ENCODE data around the gene TMEM150B.

- TF ChIP-seq, protein P1, sequence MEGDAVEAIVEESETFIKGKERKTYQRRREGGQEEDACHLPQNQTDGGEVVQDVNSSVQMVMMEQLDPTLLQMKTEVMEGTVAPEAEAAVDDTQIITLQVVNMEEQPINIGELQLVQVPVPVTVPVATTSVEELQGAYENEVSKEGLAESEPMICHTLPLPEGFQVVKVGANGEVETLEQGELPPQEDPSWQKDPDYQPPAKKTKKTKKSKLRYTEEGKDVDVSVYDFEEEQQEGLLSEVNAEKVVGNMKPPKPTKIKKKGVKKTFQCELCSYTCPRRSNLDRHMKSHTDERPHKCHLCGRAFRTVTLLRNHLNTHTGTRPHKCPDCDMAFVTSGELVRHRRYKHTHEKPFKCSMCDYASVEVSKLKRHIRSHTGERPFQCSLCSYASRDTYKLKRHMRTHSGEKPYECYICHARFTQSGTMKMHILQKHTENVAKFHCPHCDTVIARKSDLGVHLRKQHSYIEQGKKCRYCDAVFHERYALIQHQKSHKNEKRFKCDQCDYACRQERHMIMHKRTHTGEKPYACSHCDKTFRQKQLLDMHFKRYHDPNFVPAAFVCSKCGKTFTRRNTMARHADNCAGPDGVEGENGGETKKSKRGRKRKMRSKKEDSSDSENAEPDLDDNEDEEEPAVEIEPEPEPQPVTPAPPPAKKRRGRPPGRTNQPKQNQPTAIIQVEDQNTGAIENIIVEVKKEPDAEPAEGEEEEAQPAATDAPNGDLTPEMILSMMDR (IDR thresholded peaks at IDR 0.05), result no peak
- no peak for TF ChIP-seq POLR2A (IDR thresholded peaks at IDR 0.05)
These were observed 20.2 kb downstream of the TMEM150B start for GRCh38 chr19:55304980-55305379.

All from uterus (tissue), 2 donors.